B cell (primary cell): Measurements from ENCODE around the gene CPM. TPM values are rescaled to one million over a fixed set of nuclear protein-coding genes. Genes with fewer than 3 reads are reported as not detected.

ENCODE experiments used
- ATAC-seq: fragments of 200-7000 bp; cut with Tn5 transposase; one replicate; pipeline ENCODE4 v1.10.0; 2021; ENCODE audit warnings: low read depth, mild to moderate bottlenecking, moderate number of reproducible peaks, moderate library complexity
- CTCF ChIA-PET: fragments of 350-600 bp; sonication (Branson Sonifier 250); formaldehyde crosslinking; loops from one replicate; lab custom pipeline; 2021; ENCODE audit warnings: antibody characterized with exemption, inconsistent platforms; lab: Charles Lee
- POLR2A ChIA-PET: fragments of 350-600 bp; sonication (Branson Sonifier 250); formaldehyde crosslinking; loops from one replicate; lab custom pipeline; 2021; ENCODE audit warnings: antibody characterized with exemption; lab: Charles Lee
- DNase-seq: peaks from one replicate; pipeline ENCODE4 v3.0.0; 2013
- H2AFZ ChIP-seq: 2 replicates; pipeline ENCODE4 v1.6.1; 2012; ENCODE audit warnings: mild to moderate bottlenecking, low read depth, low read length; ENCODE audit not compliant: insufficient read depth, poor library complexity, severe bottlenecking
- H3K27ac ChIP-seq, 2 donors: 1 replicate in 1 of 2; 2 replicates in 1 of 2; pipeline ENCODE4 v1.5.1; 2012 to 2013; ENCODE audit warnings: low read length in 2 of 2, mild to moderate bottlenecking in 2 of 2, moderate library complexity in 1 of 2
- H3K27me3 ChIP-seq, 4 experiments: fragments of 200-600 bp in 1 of 4; sonication (generic) in 1 of 4; replicated peaks in 1 of 4; 1 replicate in 2 of 4; 2 replicates in 2 of 4; pipeline versions ENCODE4 v1.6.1 to v1.7.0; 2013 to 2016; ENCODE audit warnings: low read length in 3 of 4, mild to moderate bottlenecking in 2 of 4, mixed read lengths in 1 of 4, moderate library complexity in 1 of 4; ENCODE audit not compliant: insufficient read depth in 4 of 4, control insufficient read depth in 3 of 4; ENCODE audit errors: control extremely low read depth in 1 of 4
- H3K36me3 ChIP-seq, 2 experiments: replicated peaks in 1 of 2; 1 replicate in 1 of 2; 2 replicates in 1 of 2; pipeline versions ENCODE4 v1.6.1 to v1.7.1; 2013; ENCODE audit warnings: low read length in 1 of 2; ENCODE audit not compliant: insufficient read depth in 2 of 2, control insufficient read depth in 1 of 2; ENCODE audit errors: control extremely low read depth in 1 of 2, extremely low read depth in 1 of 2
- H3K4me1 ChIP-seq, 2 donors: fragments of 200-600 bp in 1 of 2; sonication (generic) in 1 of 2; 1 replicate in 1 of 2; 2 replicates in 1 of 2; pipeline versions ENCODE4 v1.5.1 to v1.6.1; 2013 to 2017; ENCODE audit warnings: low read length in 2 of 2; ENCODE audit not compliant: control insufficient read depth in 2 of 2, insufficient read depth in 2 of 2
- H3K4me2 ChIP-seq: replicated peaks from 2 replicates; pipeline ENCODE3; 2012; ENCODE audit warnings: mild to moderate bottlenecking, low read depth, low read length; ENCODE audit not compliant: poor library complexity, severe bottlenecking
- H3K4me3 ChIP-seq, 5 experiments: fragments of 200-600 bp in 1 of 5; sonication (generic) in 1 of 5; 1 replicate in 3 of 5; 2 replicates in 2 of 5; pipeline versions ENCODE4 v1.5.1 to v1.7.0; 2011 to 2016; ENCODE audit warnings: low read length in 4 of 5, mild to moderate bottlenecking in 4 of 5, low read depth in 2 of 5, control low read depth in 1 of 5, moderate library complexity in 1 of 5; ENCODE audit not compliant: insufficient read depth in 1 of 5; ENCODE audit errors: control extremely low read depth in 1 of 5, extremely low read depth in 1 of 5
- H3K79me2 ChIP-seq: fragments of 200-600 bp; sonication (generic); one replicate; pipeline ENCODE4 v1.6.0; 2016; ENCODE audit warnings: low read length; ENCODE audit not compliant: control insufficient read depth, insufficient read depth
- H3K9ac ChIP-seq: fragments of 200-600 bp; sonication (generic); 2 replicates; pipeline ENCODE4 v1.6.1; 2017; ENCODE audit warnings: mild to moderate bottlenecking, low read length, moderate library complexity
- H3K9me3 ChIP-seq, 3 donors: one replicate each; pipeline versions ENCODE4 v1.6.1 to v1.7.1; 2013; ENCODE audit warnings: low read length in 2 of 3; ENCODE audit not compliant: control insufficient read depth in 2 of 3, insufficient read depth in 1 of 3; ENCODE audit errors: control extremely low read depth in 1 of 3
- H4K20me1 ChIP-seq: 2 replicates; pipeline ENCODE4 v1.6.0; 2012; ENCODE audit warnings: mild to moderate bottlenecking, low read length; ENCODE audit not compliant: insufficient read depth, control insufficient read depth, poor library complexity, severe bottlenecking
- H3K27ac Mint-ChIP-seq: one replicate; pipeline ENCODE4 v1.8.0; 2021; ENCODE audit warnings: mixed read lengths
- H3K27me3 Mint-ChIP-seq: one replicate; pipeline ENCODE4 v1.8.0; 2021; ENCODE audit warnings: mixed read lengths
- H3K4me1 Mint-ChIP-seq: one replicate; pipeline ENCODE4 v1.8.0; 2021; ENCODE audit warnings: mixed read lengths
- H3K4me3 Mint-ChIP-seq: one replicate; pipeline ENCODE4 v1.8.0; 2021; ENCODE audit warnings: mixed read lengths
- H3K9me3 Mint-ChIP-seq: one replicate; pipeline ENCODE4 v1.8.0; 2022; ENCODE audit warnings: mixed read lengths; ENCODE audit not compliant: insufficient read depth
- EZH2 ChIP-seq: IDR thresholded peaks from 2 replicates; pipeline ENCODE4 v1.6.1; 2012; ENCODE audit warnings: borderline replicate concordance, low read depth, mild to moderate bottlenecking, moderate library complexity, low read length; ENCODE audit not compliant: insufficient read depth, poor library complexity, severe bottlenecking
- WGBS: methylation state at CpG from one replicate; pipeline ENCODE4 v1.1.5; 2013; ENCODE audit warnings: missing lambda C conversion rate; ENCODE audit not compliant: insufficient coverage; 5-methylcytosine and 5-hydroxymethylcytosine counted together
- intact Hi-C: fragments of 100-400 bp; cut with micrococcal nuclease; formaldehyde crosslinking; loops from one replicate; pipeline ENCODE4 v1.10.0; 2022
- polyA plus RNA-seq: library from polyadenylated mRNA; depleted of rRNA; stranded (reverse); fragments of >200 nt; gene quantifications from 2 replicates; pipeline ENCODE4 v1.2.3, GENCODE V29; 2012
- total RNA-seq, 2 donors: library from RNA; stranded (reverse); fragments of 120-200 nt in 1 of 2; gene quantifications; 1 replicate in 1 of 2; 2 replicates in 1 of 2; pipeline versions ENCODE4 v1.2.3 to v1.2.4, GENCODE V29; 2013 to 2022
- TF ChIP-seq, protein P1 (sequence below): fragments of 200-600 bp; IDR thresholded peaks from one replicate; pipeline ENCODE4 v1.8.0; 2022; ENCODE audit warnings: antibody characterized with exemption, mild to moderate bottlenecking

Gene CPM
- total and polyA plus RNA-seq, 2 donors (not counting 1 experiment from before 2014, with no cell fraction given), result 1.2 to 5.0 TPM

DNA sequence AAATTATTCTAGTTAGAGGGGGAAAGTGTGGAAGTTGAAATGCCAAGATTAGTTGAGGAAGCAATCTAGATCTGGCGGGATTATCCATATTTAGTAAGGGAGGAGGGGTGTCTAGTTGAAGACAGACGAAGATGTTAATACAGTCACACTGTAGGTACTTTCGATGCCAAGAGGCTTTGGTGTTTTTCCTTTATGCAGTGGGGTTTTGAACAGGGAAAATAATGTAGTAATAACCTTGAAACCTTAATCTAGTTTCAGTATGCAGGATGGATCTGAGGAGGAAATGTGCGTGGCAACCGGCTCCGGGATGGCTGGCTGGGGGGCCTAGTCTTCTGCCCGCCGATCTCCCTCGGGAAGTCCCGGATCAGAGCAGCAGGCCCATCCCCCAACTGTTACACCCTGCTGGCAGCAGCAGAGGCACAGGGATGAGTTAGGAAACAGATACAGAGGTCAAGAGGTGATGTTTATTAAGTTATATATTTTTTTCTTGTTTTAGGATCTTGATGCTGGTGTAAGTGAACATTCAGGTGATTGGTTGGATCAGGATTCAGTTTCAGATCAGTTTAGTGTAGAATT lies 97.5 kb downstream of the CPM start:
- Histone ChIP-seq H3K36me3 (peaks cover 19 to 74% of the 10 kb centered on the region in 2 experiments), H2AFZ (no peak overlapping the region), H3K9me3 (no peaks in the 10 kb centered on the region), H3K4me1 (no peaks in the 10 kb centered on the region), H3K79me2 (peaks cover 14% of the 10 kb centered on the region), H3K9ac (no peak overlapping the region), H3K4me3 (no peak overlapping the region), H4K20me1 (peaks cover 10% of the 10 kb centered on the region), H3K27me3 (no peaks in the 10 kb centered on the region), H3K4me2 (no peak overlapping the region), H3K27ac (no peak overlapping the region)
- POLR2A ChIA-PET, result no interaction called here
- ATAC-seq, result no peak
- Mint-ChIP-seq H3K27me3 (no peaks in the 10 kb centered on the region), H3K9me3 (no peaks in the 10 kb centered on the region), H3K27ac (no peak overlapping the region), H3K4me3 (no peak overlapping the region), H3K4me1 (no peaks in the 10 kb centered on the region)
- WGBS, result 96% methylated on average over 5 of the region's 10 CpGs
- CTCF ChIA-PET, result interaction anchor here (1.0 kb wide), 1 partner anchor 22 kb away, joined by 3 read pairs; no protein-coding TSS in a partner anchor
- intact Hi-C loops, result no loop called here
- DNase-seq, result no peak
- TF ChIP-seq, protein P1, sequence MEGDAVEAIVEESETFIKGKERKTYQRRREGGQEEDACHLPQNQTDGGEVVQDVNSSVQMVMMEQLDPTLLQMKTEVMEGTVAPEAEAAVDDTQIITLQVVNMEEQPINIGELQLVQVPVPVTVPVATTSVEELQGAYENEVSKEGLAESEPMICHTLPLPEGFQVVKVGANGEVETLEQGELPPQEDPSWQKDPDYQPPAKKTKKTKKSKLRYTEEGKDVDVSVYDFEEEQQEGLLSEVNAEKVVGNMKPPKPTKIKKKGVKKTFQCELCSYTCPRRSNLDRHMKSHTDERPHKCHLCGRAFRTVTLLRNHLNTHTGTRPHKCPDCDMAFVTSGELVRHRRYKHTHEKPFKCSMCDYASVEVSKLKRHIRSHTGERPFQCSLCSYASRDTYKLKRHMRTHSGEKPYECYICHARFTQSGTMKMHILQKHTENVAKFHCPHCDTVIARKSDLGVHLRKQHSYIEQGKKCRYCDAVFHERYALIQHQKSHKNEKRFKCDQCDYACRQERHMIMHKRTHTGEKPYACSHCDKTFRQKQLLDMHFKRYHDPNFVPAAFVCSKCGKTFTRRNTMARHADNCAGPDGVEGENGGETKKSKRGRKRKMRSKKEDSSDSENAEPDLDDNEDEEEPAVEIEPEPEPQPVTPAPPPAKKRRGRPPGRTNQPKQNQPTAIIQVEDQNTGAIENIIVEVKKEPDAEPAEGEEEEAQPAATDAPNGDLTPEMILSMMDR, result no peak
- TF ChIP-seq EZH2, result no peak

GRCh38 chr12:68833508-68833907 lies 99.5 kb downstream of the CPM start:
- H3K9ac ChIP-seq, result no peak overlapping the region
- Mint-ChIP-seq H3K27me3 (no peaks in the 10 kb centered on the region), H3K9me3 (no peaks in the 10 kb centered on the region), H3K27ac (no peak overlapping the region), H3K4me3 (no peak overlapping the region), H3K4me1 (peaks cover 5% of the 10 kb centered on the region)
- H3K27me3 ChIP-seq, result no peaks in the 10 kb centered on the region
- no peak for ATAC-seq
- no peaks in the 10 kb centered on the region for H3K4me1 ChIP-seq
- H4K20me1 ChIP-seq, result peaks cover 10% of the 10 kb centered on the region
- no peak overlapping the region for H3K4me2 ChIP-seq
- no peak for TF ChIP-seq EZH2
- TF ChIP-seq, protein P1, result no peak
- H3K36me3 ChIP-seq, result peaks cover 19 to 67% of the 10 kb centered on the region in 2 experiments
- H3K4me3 ChIP-seq, result no peak overlapping the region
- no peak overlapping the region for H3K27ac ChIP-seq
- intact Hi-C loops, result no loop called here
- DNase-seq, result no peak
- POLR2A ChIA-PET, result no interaction called here
- no peak overlapping the region for H2AFZ ChIP-seq
- no CpG with 5 or more reads among the region's 4 CpGs for WGBS
- H3K79me2 ChIP-seq, result peaks cover 14% of the 10 kb centered on the region
- no peaks in the 10 kb centered on the region for H3K9me3 ChIP-seq
- CTCF ChIA-PET, result interaction anchor here (0.6 to 1.4 kb wide), 3 partner anchors 17 to 561 kb away, joined by 3 to 7 read pairs (median 3); no protein-coding TSS in a partner anchor
